ENCODE measurements around the gene FAM107B.

FAM107B gene

DNA sequence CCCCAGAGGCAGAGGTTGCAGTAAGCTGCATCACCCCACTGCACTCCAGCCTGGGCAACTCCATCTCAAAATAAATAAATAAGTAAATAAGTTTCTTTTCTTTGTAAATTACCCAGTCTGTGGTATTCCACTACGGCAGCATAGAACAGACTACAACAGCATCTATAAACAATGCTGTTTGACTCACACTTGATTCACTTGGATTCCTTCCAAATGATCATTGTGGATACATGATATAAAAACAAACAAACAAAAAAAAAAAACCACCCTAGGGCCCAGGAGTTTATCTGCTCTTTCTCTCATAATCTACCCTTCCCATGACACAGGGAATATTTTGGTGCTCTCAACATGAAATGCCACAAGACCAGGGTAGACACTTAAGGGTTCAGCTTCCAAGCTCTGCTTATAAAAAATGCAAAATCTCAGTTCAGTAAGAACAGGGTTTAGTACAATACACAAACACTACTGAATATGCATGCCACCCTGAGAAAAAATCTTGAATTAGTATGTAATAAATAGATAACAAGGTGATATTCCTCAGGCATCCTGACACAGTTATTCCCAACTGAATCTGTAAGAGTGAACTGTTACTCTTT is 200.9 kb downstream of the FAM107B start:
- H3K9me3 ChIP-seq (ENCODE audit: control insufficient read depth, insufficient read depth, low read length): no peaks in the 10 kb centered on the region
- H3K9ac ChIP-seq (ENCODE audit: low read depth, low read length): no peak overlapping the region
- no peaks in the 10 kb centered on the region for H3K27me3 ChIP-seq (ENCODE audit: control insufficient read depth, insufficient read depth, low read length)
- H3K36me3 ChIP-seq (ENCODE audit: control insufficient read depth, insufficient read depth, low read length): no peaks in the 10 kb centered on the region
- no peak overlapping the region for H3K27ac ChIP-seq (ENCODE audit: low read depth, low read length)
- no peak overlapping the region for H3K4me3 ChIP-seq (ENCODE audit: low read depth, low read length)
- peaks cover 17% of the 10 kb centered on the region for H3K4me1 ChIP-seq (ENCODE audit: control insufficient read depth, insufficient read depth, low read length)

DNA sequence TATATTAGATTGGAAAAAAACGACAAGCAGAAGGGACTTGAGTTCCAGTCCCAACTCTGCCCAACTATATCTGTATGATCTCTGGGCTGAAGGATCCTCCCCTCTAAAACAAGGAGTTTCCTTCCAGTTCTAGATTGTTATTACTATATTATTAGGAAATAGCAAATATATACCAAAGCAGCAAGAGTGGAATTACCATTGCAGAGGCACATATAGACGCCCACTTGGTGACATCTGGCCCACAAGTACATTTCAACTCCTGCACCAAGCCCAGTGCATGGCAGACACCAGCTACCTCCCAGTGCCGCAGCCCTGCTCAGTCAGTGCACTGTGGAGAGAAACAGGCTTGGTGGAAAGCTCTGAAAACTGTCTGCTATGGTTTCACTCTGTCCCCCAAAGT is 201.9 kb downstream of the FAM107B start:
- Histone ChIP-seq H3K9me3 (ENCODE audit: control insufficient read depth, insufficient read depth, low read length) (no peaks in the 10 kb centered on the region), H3K27ac (ENCODE audit: low read depth, low read length) (no peak overlapping the region), H3K4me1 (ENCODE audit: control insufficient read depth, insufficient read depth, low read length) (peaks cover 8% of the 10 kb centered on the region), H3K4me3 (ENCODE audit: low read depth, low read length) (no peak overlapping the region), H3K9ac (ENCODE audit: low read depth, low read length) (no peak overlapping the region), H3K27me3 (ENCODE audit: control insufficient read depth, insufficient read depth, low read length) (no peaks in the 10 kb centered on the region), H3K36me3 (ENCODE audit: control insufficient read depth, insufficient read depth, low read length) (no peaks in the 10 kb centered on the region)

DNA sequence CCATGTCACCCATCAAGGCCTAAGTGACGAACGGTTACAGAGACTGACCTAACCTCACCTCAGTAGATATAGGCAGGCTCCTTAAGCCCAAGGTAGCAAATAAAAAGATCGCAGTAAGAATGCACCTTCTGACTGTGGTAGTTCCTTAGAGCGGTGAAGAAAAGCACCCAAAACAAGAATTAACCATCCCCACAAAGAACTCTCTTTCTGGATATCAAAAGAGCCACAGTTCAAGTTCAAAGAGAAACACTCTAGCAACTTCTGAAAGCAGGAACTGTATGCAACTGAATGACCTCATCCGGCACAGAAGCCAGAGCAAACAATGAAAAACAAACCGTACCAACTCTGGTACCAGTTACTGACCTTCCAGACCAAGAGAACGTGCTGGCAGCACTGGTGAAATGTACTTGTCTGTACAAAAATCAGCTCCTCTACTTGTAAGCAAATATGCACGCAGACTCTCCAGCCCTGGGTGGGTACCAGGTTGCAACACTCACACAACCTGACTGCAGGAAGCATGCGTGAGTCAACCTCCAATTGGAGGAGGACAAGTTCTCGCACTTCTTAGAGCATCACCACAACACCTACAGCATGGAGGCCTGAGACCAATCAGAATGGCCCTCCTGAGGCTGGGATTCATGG is 202.7 kb downstream of the FAM107B start:
- Histone ChIP-seq H3K4me1 (ENCODE audit: control insufficient read depth, insufficient read depth, low read length) (no peaks in the 10 kb centered on the region; the same call in 1 of the 2 replicates), H3K36me3 (ENCODE audit: control insufficient read depth, insufficient read depth, low read length) (no peaks in the 10 kb centered on the region), H3K9ac (ENCODE audit: low read depth, low read length) (no peak overlapping the region), H3K27me3 (ENCODE audit: control insufficient read depth, insufficient read depth, low read length) (no peaks in the 10 kb centered on the region), H3K4me3 (ENCODE audit: low read depth, low read length) (no peak overlapping the region), H3K9me3 (ENCODE audit: control insufficient read depth, insufficient read depth, low read length) (no peaks in the 10 kb centered on the region), H3K27ac (ENCODE audit: low read depth, low read length) (no peak overlapping the region)

DNA sequence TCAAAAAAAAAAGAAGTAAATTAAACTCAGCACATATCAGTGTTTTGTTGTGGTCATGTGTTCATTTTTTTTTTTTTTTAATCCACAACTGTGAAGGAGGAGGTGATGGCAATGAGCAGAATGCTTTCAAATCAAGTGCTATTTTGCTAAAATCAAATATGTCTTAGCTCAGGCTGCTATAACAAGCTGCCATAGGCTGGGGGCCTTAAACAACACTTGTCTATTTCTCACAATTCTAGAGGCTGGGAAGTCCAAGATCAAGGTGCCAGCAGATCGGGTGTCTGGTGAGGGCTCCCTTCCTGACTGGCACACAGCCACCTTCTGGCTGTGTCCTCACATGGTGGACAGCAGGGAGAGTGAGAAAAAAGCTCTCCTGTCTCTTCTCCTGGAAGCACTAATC is 203.9 kb downstream of the FAM107B start:
- Histone ChIP-seq H3K27ac (ENCODE audit: low read depth, low read length) (no peak overlapping the region), H3K4me1 (ENCODE audit: control insufficient read depth, insufficient read depth, low read length) (no peaks in the 10 kb centered on the region), H3K4me3 (ENCODE audit: low read depth, low read length) (no peak overlapping the region), H3K9me3 (ENCODE audit: control insufficient read depth, insufficient read depth, low read length) (no peaks in the 10 kb centered on the region; the same call in 1 of the 2 replicates), H3K9ac (ENCODE audit: low read depth, low read length) (no peak overlapping the region), H3K36me3 (ENCODE audit: control insufficient read depth, insufficient read depth, low read length) (no peaks in the 10 kb centered on the region), H3K27me3 (ENCODE audit: control insufficient read depth, insufficient read depth, low read length) (no peaks in the 10 kb centered on the region)

DNA sequence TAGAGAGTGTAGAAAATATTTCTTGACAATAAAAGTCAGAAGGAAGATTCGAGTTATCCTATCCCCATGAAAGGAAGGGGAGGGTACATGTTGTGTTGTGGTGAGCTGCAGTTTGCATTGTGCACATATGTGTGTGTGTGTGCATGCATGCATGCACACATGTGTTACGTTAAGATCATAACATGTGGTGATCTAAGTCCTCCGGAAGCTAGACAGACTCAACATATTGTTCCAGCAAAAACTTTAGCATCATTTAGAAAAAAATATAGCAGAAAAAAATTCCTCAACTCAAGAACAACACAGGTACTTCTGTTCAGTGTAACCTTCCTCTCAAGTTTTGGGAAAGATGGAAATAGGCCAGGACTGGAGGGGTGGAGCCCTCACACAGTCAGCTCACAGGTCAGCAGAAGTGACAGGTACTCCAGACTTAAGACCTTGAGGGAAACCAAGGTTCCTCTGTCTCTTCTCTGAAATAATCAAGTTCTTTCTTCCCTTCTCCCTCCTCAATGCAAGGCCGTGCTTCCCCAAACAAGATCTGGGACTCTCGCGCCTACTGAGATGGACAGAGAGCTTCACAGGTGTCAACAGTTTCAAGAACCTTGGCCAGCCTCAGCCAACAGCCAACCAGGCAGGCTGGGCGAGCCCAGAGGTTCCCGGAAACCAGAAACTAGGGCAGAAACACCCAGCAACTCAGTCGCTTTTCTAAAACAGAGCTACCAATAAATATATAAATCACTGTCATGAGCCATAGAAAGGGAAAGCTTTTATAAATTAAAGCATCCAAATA is 205.2 kb downstream of the FAM107B start:
- H3K4me3 ChIP-seq (ENCODE audit: low read depth, low read length): no peak overlapping the region
- H3K36me3 ChIP-seq (ENCODE audit: control insufficient read depth, insufficient read depth, low read length): no peaks in the 10 kb centered on the region
- H3K9me3 ChIP-seq (ENCODE audit: control insufficient read depth, insufficient read depth, low read length): no peaks in the 10 kb centered on the region; the same call in 1 of the 2 replicates
- no peaks in the 10 kb centered on the region for H3K27me3 ChIP-seq (ENCODE audit: control insufficient read depth, insufficient read depth, low read length)
- H3K4me1 ChIP-seq (ENCODE audit: control insufficient read depth, insufficient read depth, low read length): no peaks in the 10 kb centered on the region
- H3K9ac ChIP-seq (ENCODE audit: low read depth, low read length): no peak overlapping the region
- no peak overlapping the region for H3K27ac ChIP-seq (ENCODE audit: low read depth, low read length)

DNA sequence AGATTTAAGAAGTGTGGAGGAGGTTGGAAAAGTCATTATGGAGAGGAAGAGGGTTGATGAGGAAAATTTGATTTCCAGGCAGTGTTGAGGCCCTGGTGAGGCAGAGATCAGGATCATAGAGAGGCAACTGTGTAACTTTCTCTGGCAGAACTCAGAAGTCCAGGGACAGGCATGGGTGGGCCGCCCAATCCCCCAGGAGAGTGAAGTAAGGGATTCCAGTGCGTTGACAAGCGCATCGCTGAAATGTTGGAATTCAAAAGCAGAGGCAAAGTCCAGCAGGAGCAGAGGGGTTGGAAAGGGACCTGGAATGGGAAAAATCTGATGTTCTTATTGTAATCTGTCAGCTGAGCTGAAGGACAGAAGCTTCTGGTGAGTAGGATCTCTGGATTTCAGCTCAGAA is 207.3 kb downstream of the FAM107B start:
- Histone ChIP-seq H3K27ac (ENCODE audit: low read depth, low read length) (no peak overlapping the region), H3K27me3 (ENCODE audit: control insufficient read depth, insufficient read depth, low read length) (no peaks in the 10 kb centered on the region), H3K9ac (ENCODE audit: low read depth, low read length) (no peak overlapping the region), H3K36me3 (ENCODE audit: control insufficient read depth, insufficient read depth, low read length) (no peaks in the 10 kb centered on the region), H3K9me3 (ENCODE audit: control insufficient read depth, insufficient read depth, low read length) (no peaks in the 10 kb centered on the region; the same call in 1 of the 2 replicates), H3K4me3 (ENCODE audit: low read depth, low read length) (no peak overlapping the region), H3K4me1 (ENCODE audit: control insufficient read depth, insufficient read depth, low read length) (peaks cover 9% of the 10 kb centered on the region; the same call in 1 of the 2 replicates)

DNA sequence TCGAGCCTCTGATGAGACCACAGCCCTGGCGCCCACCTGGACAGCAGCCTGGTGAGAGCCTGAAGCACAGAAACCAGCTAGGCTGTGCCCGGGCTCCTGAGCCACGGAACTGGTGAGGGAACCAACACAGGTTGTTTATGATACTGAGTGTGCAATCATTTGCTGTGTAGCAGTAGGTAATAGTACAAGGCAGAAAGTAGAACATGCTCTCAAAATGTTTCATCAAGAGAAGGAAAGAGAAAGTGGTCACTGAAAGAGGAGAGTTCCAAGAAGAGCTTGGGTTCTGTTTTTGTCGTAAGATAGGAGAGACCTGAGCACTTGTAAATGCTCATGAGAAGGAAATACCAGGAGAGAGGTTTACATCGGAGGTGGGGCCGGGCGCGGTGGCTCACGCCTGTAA is 208.2 kb downstream of the FAM107B start:
- Histone ChIP-seq H3K27ac (ENCODE audit: low read depth, low read length) (no peak overlapping the region), H3K4me3 (ENCODE audit: low read depth, low read length) (no peak overlapping the region), H3K27me3 (ENCODE audit: control insufficient read depth, insufficient read depth, low read length) (no peaks in the 10 kb centered on the region), H3K9me3 (ENCODE audit: control insufficient read depth, insufficient read depth, low read length) (no peaks in the 10 kb centered on the region; the same call in 1 of the 2 replicates), H3K9ac (ENCODE audit: low read depth, low read length) (no peak overlapping the region), H3K36me3 (ENCODE audit: control insufficient read depth, insufficient read depth, low read length) (no peaks in the 10 kb centered on the region), H3K4me1 (ENCODE audit: control insufficient read depth, insufficient read depth, low read length) (peaks cover 12% of the 10 kb centered on the region; the same call in 1 of the 2 replicates)

DNA sequence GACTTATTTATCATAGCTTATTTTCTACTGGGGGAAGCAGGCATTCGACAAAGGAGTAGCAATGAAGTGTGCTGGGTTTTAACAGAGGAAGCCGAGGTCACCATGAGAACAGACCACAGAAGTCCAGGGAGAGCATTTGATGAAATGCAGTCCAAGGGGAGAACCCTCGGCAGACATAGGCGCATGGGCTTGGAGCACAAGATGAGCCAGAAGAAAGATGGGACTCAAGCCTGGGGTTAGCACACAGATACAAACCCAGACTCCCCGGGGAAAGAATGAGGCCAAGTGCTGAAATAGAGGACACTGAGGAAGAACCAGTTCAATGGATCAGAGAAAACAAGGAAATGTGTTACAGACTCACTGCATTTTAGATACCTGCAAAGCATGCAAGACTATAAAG is 209.5 kb downstream of the FAM107B start:
- H3K36me3 ChIP-seq (ENCODE audit: control insufficient read depth, insufficient read depth, low read length): no peaks in the 10 kb centered on the region
- no peak overlapping the region for H3K27ac ChIP-seq (ENCODE audit: low read depth, low read length)
- H3K9ac ChIP-seq (ENCODE audit: low read depth, low read length): no peak overlapping the region
- H3K4me1 ChIP-seq (ENCODE audit: control insufficient read depth, insufficient read depth, low read length): peaks cover 22% of the 10 kb centered on the region
- H3K4me3 ChIP-seq (ENCODE audit: low read depth, low read length): no peak overlapping the region
- H3K9me3 ChIP-seq (ENCODE audit: control insufficient read depth, insufficient read depth, low read length): no peaks in the 10 kb centered on the region; the same call in 1 of the 2 replicates
- no peaks in the 10 kb centered on the region for H3K27me3 ChIP-seq (ENCODE audit: control insufficient read depth, insufficient read depth, low read length)

DNA sequence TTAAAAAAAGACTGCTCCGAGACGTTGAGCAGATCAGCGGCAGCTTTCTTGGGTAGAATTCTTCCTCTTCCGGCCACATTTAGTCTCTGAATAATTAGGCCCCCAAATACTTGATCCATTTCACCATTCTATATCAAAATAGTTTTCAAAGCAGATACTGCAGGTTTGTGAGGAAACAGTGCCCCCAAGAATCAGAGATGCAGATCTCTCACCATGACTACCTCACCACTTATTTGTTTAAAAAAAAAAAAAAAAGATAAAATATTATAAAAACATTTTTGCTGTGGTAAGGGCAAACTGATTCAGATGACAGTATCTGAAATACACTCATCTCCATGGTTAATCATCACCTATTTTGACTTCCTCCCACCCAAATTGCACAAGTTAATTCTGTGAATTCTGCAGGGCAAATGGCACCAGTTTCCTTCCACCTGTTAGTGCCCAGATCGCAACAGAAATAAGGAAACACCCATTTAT is 210.4 kb downstream of the FAM107B start:
- H3K9ac ChIP-seq (ENCODE audit: low read depth, low read length): no peak overlapping the region
- H3K27ac ChIP-seq (ENCODE audit: low read depth, low read length): no peak overlapping the region
- H3K4me3 ChIP-seq (ENCODE audit: low read depth, low read length): no peak overlapping the region
- no peaks in the 10 kb centered on the region for H3K27me3 ChIP-seq (ENCODE audit: control insufficient read depth, insufficient read depth, low read length)
- H3K4me1 ChIP-seq (ENCODE audit: control insufficient read depth, insufficient read depth, low read length): peaks cover 26% of the 10 kb centered on the region
- no peaks in the 10 kb centered on the region; the same call in 1 of the 2 replicates for H3K9me3 ChIP-seq (ENCODE audit: control insufficient read depth, insufficient read depth, low read length)
- H3K36me3 ChIP-seq (ENCODE audit: control insufficient read depth, insufficient read depth, low read length): no peaks in the 10 kb centered on the region

DNA sequence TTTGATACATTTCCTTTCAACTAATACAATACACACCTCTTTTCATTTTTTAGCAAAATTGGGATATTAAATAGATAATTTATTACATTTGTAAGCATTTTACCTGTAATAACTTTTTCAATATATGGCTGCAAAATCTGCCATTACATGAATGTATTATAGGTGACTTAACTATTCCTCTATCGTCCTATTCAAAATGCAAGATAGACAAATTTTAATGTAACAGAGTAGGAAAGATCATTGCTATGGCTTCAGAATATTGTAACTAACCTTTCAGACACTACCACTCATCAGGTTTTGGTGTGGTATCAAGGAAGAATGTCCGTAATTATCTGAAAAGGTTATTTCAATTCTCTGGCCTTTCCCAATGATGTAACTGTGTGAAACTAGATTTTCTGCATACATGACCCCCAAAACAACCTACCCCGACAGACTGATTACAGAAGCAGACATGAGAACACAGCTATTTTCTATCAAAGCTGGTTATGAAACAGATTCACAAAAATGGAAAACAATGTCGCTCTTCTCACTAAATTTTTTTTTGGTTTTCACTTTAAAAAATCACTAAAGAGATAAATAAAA is 211.2 kb downstream of the FAM107B start:
- Histone ChIP-seq H3K27ac (ENCODE audit: low read depth, low read length) (no peak overlapping the region), H3K36me3 (ENCODE audit: control insufficient read depth, insufficient read depth, low read length) (no peaks in the 10 kb centered on the region), H3K4me1 (ENCODE audit: control insufficient read depth, insufficient read depth, low read length) (peaks cover 30% of the 10 kb centered on the region), H3K27me3 (ENCODE audit: control insufficient read depth, insufficient read depth, low read length) (no peaks in the 10 kb centered on the region), H3K4me3 (ENCODE audit: low read depth, low read length) (no peak overlapping the region), H3K9ac (ENCODE audit: low read depth, low read length) (no peak overlapping the region), H3K9me3 (ENCODE audit: control insufficient read depth, insufficient read depth, low read length) (no peaks in the 10 kb centered on the region; the same call in 1 of the 2 replicates)

DNA sequence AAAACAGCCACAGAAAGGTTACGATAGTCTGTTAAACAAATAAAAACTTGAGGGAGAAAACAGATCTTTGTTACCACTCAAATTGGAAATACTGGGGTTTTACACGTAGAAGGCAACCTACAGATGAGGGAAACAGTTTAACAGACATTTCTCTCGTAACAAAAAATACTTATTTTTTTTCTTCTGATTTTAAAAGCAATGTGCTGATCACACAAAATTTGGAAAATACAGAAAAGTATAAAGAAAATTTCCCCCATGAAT is 211.7 kb downstream of the FAM107B start:
- Histone ChIP-seq H3K4me1 (ENCODE audit: control insufficient read depth, insufficient read depth, low read length) (peaks cover 30% of the 10 kb centered on the region), H3K9ac (ENCODE audit: low read depth, low read length) (no peak overlapping the region), H3K9me3 (ENCODE audit: control insufficient read depth, insufficient read depth, low read length) (no peaks in the 10 kb centered on the region; the same call in 1 of the 2 replicates), H3K27me3 (ENCODE audit: control insufficient read depth, insufficient read depth, low read length) (no peaks in the 10 kb centered on the region), H3K27ac (ENCODE audit: low read depth, low read length) (peak overlapping the region; percentile 50), H3K4me3 (ENCODE audit: low read depth, low read length) (no peak overlapping the region), H3K36me3 (ENCODE audit: control insufficient read depth, insufficient read depth, low read length) (no peaks in the 10 kb centered on the region)
